Measurements from ENCODE around the gene CCBE1.

- TF ChIP-seq TAF1 (IDR thresholded peaks at IDR 0.05; ENCODE audit: borderline replicate concordance, insufficient read depth, low read length): no peak
- no peak for TF ChIP-seq REST (IDR thresholded peaks at IDR 0.05; ENCODE audit: insufficient read depth in 1 of 2, low read depth in 2 of 2, low read length in 2 of 2)
- TF ChIP-seq POLR2AphosphoS5 (IDR thresholded peaks at IDR 0.05; ENCODE audit: low read depth, low read length): no peak
- no peak for TF ChIP-seq SIN3A (IDR thresholded peaks at IDR 0.05; ENCODE audit: borderline replicate concordance, insufficient read depth, low read length)
Observed at GRCh38 chr18:59697236-59697932, at the start of gene CCBE1.

Data from PFSK-1 (cell line).